ENCODE data around the gene HELB.

The HELB gene

GRCh38 chr12:66345956-66346355 lies 43.7 kb downstream of the HELB start:
- Histone ChIP-seq H3K4me1 (ENCODE audit: control insufficient read depth in 1 of 2, insufficient read depth in 2 of 2, low read length in 2 of 2) (no peaks in the 10 kb centered on the region), H3K27me3 (ENCODE audit: insufficient read depth, low read length) (no peaks in the 10 kb centered on the region), H3K36me3 (ENCODE audit: control insufficient read depth in 1 of 2, insufficient read depth in 2 of 2, low read length in 2 of 2) (peaks cover 2 to 3% of the 10 kb centered on the region in 2 experiments), H3K23ac (ENCODE audit: low read length) (no peak overlapping the region), H3K4me3 (ENCODE audit: low read depth, low read length) (no peak overlapping the region), H3K79me2 (ENCODE audit: control insufficient read depth, insufficient read depth, low read length, poor library complexity) (no peaks in the 10 kb centered on the region), H3K9ac (ENCODE audit: low read length) (no peak overlapping the region), H4K91ac (ENCODE audit: low read depth, low read length) (no peak overlapping the region), H2BK5ac (ENCODE audit: low read depth, low read length, poor library complexity) (no peak overlapping the region), H3K27ac (ENCODE audit: low read depth, low read length) (no peak overlapping the region), H4K8ac (ENCODE audit: low read depth, low read length) (no peak overlapping the region), H2AFZ (ENCODE audit: insufficient read depth, low read length, poor library complexity) (no peak overlapping the region), H3K4ac (ENCODE audit: low read depth, low read length) (no peak overlapping the region), H3K79me1 (ENCODE audit: low read length) (no peaks in the 10 kb centered on the region), H3K18ac (ENCODE audit: low read length) (no peak overlapping the region), H3K9me3 (ENCODE audit: insufficient read depth, low read depth, low read length) (peaks cover 3% of the 10 kb centered on the region), H3K4me2 (ENCODE audit: low read length) (no peak overlapping the region), H2BK12ac (ENCODE audit: low read length) (no peak overlapping the region), H3K14ac (ENCODE audit: low read length) (no peak overlapping the region), H2BK120ac (ENCODE audit: insufficient read depth, low read length, poor library complexity) (no peak overlapping the region), H2AK5ac (ENCODE audit: low read length) (no peak overlapping the region), H4K12ac (ENCODE audit: low read depth, low read length) (no peak overlapping the region)
- no CpG with 5 or more reads among the region's 2 CpGs for whole genome bisulfite sequencing (ENCODE audit: extremely low coverage, insufficient coverage, insufficient read length)
- no peak for DNase-seq

GRCh38 chr12:66351301-66351700 lies 49.0 kb downstream of the HELB start:
- no peak overlapping the region for H3K9ac ChIP-seq (ENCODE audit: low read length)
- no peak overlapping the region for H2AK5ac ChIP-seq (ENCODE audit: low read length)
- no peak overlapping the region for H2BK5ac ChIP-seq (ENCODE audit: low read depth, low read length, poor library complexity)
- no peak overlapping the region for H3K18ac ChIP-seq (ENCODE audit: low read length)
- no peaks in the 10 kb centered on the region for H3K79me2 ChIP-seq (ENCODE audit: control insufficient read depth, insufficient read depth, low read length, poor library complexity)
- no peaks in the 10 kb centered on the region for H3K9me3 ChIP-seq (ENCODE audit: insufficient read depth, low read depth, low read length)
- no peaks in the 10 kb centered on the region for H3K27me3 ChIP-seq (ENCODE audit: insufficient read depth, low read length)
- H4K8ac ChIP-seq (ENCODE audit: low read depth, low read length): no peak overlapping the region
- no peak overlapping the region for H2BK120ac ChIP-seq (ENCODE audit: insufficient read depth, low read length, poor library complexity)
- H3K4me2 ChIP-seq (ENCODE audit: low read length): no peak overlapping the region
- H3K79me1 ChIP-seq (ENCODE audit: low read length): no peaks in the 10 kb centered on the region
- peaks cover 2 to 5% of the 10 kb centered on the region in 2 experiments for H3K36me3 ChIP-seq (ENCODE audit: control insufficient read depth in 1 of 2, insufficient read depth in 2 of 2, low read length in 2 of 2)
- no peaks in the 10 kb centered on the region for H3K4me1 ChIP-seq (ENCODE audit: control insufficient read depth in 1 of 2, insufficient read depth in 2 of 2, low read length in 2 of 2)
- H3K14ac ChIP-seq (ENCODE audit: low read length): no peak overlapping the region
- no peak overlapping the region for H3K27ac ChIP-seq (ENCODE audit: low read depth, low read length)
- no peak overlapping the region for H4K91ac ChIP-seq (ENCODE audit: low read depth, low read length)
- no CpG with 5 or more reads among the region's 2 CpGs for WGBS (ENCODE audit: extremely low coverage, insufficient coverage, insufficient read length)
- H3K4me3 ChIP-seq (ENCODE audit: low read depth, low read length): no peak overlapping the region
- H2AFZ ChIP-seq (ENCODE audit: insufficient read depth, low read length, poor library complexity): no peak overlapping the region
- no peak overlapping the region for H4K12ac ChIP-seq (ENCODE audit: low read depth, low read length)
- no peak for DNase-seq
- no peak overlapping the region for H3K23ac ChIP-seq (ENCODE audit: low read length)
- no peak overlapping the region for H2BK12ac ChIP-seq (ENCODE audit: low read length)
- no peak overlapping the region for H3K4ac ChIP-seq (ENCODE audit: low read depth, low read length)

DNA sequence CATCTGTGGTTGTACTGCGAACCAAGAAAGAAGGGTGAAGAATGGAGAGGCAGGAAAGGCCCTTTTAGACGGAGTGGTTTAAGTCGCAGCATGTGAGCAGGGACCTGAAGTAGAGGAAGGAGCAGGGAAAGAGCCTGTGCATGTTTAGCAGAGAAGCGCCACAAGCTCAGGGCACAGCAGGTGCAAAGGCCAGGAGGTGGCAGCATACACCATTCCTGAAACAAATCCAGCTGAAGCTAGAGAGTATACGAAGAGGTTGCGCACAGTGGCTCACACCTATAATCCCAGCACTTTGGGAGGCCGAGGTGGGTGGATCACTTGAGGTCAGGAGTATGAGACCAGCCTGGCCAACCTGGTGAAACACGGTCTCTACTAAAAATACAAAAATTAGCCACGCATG lies 49.9 kb downstream of the HELB start:
- Histone ChIP-seq H2AFZ (ENCODE audit: insufficient read depth, low read length, poor library complexity) (no peak overlapping the region), H2BK12ac (ENCODE audit: low read length) (no peak overlapping the region), H3K14ac (ENCODE audit: low read length) (no peak overlapping the region), H3K79me1 (ENCODE audit: low read length) (no peaks in the 10 kb centered on the region), H4K91ac (ENCODE audit: low read depth, low read length) (no peak overlapping the region), H2AK5ac (ENCODE audit: low read length) (no peak overlapping the region), H3K23ac (ENCODE audit: low read length) (no peak overlapping the region), H4K8ac (ENCODE audit: low read depth, low read length) (no peak overlapping the region), H3K9me3 (ENCODE audit: insufficient read depth, low read depth, low read length) (no peaks in the 10 kb centered on the region), H2BK5ac (ENCODE audit: low read depth, low read length, poor library complexity) (no peak overlapping the region), H2BK120ac (ENCODE audit: insufficient read depth, low read length, poor library complexity) (no peak overlapping the region), H3K4me2 (ENCODE audit: low read length) (no peak overlapping the region), H3K4me1 (ENCODE audit: control insufficient read depth in 1 of 2, insufficient read depth in 2 of 2, low read length in 2 of 2) (no peaks in the 10 kb centered on the region), H3K79me2 (ENCODE audit: control insufficient read depth, insufficient read depth, low read length, poor library complexity) (no peaks in the 10 kb centered on the region), H3K27ac (ENCODE audit: low read depth, low read length) (no peak overlapping the region), H3K27me3 (ENCODE audit: insufficient read depth, low read length) (no peaks in the 10 kb centered on the region), H3K36me3 (ENCODE audit: control insufficient read depth in 1 of 2, insufficient read depth in 2 of 2, low read length in 2 of 2) (peaks cover 0 to 5% of the 10 kb centered on the region in 2 experiments), H4K12ac (ENCODE audit: low read depth, low read length) (no peak overlapping the region), H3K9ac (ENCODE audit: low read length) (no peak overlapping the region), H3K18ac (ENCODE audit: low read length) (no peak overlapping the region), H3K4ac (ENCODE audit: low read depth, low read length) (no peak overlapping the region), H3K4me3 (ENCODE audit: low read depth, low read length) (no peak overlapping the region)
- no CpG with 5 or more reads among the region's 9 CpGs for WGBS (ENCODE audit: extremely low coverage, insufficient coverage, insufficient read length)
- peak; percentile 49 to 70 for DNase-seq

DNA sequence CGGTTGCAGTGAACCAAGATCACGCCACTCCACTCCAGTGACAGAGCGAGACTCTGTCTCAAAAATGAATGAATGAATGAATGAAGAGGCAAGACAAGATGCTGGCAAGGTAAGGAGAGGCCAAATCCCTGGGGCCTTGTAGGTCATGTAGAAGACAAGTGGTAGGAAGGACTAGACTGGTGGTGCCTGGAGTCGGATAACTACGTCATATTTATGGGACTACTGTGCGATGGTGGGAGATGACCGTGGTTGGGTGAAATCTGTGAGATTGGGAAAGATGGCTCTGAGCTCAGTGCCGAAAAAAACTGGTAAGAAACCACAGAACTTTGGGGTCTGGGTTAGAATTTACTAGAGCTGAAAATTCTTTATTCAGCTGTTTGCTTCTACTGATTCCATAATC lies 50.6 kb downstream of the HELB start:
- H3K4me1 ChIP-seq (ENCODE audit: control insufficient read depth in 1 of 2, insufficient read depth in 2 of 2, low read length in 2 of 2): no peaks in the 10 kb centered on the region
- WGBS (ENCODE audit: extremely low coverage, insufficient coverage, insufficient read length): no CpG with 5 or more reads among the region's 8 CpGs
- no peak overlapping the region for H3K18ac ChIP-seq (ENCODE audit: low read length)
- no peak overlapping the region for H2BK12ac ChIP-seq (ENCODE audit: low read length)
- H2BK5ac ChIP-seq (ENCODE audit: low read depth, low read length, poor library complexity): no peak overlapping the region
- H3K79me2 ChIP-seq (ENCODE audit: control insufficient read depth, insufficient read depth, low read length, poor library complexity): no peaks in the 10 kb centered on the region
- no peak overlapping the region for H4K8ac ChIP-seq (ENCODE audit: low read depth, low read length)
- H3K4me2 ChIP-seq (ENCODE audit: low read length): no peak overlapping the region
- H4K91ac ChIP-seq (ENCODE audit: low read depth, low read length): no peak overlapping the region
- no peak overlapping the region for H3K14ac ChIP-seq (ENCODE audit: low read length)
- H3K27ac ChIP-seq (ENCODE audit: low read depth, low read length): no peak overlapping the region
- no peaks in the 10 kb centered on the region for H3K27me3 ChIP-seq (ENCODE audit: insufficient read depth, low read length)
- H2AK5ac ChIP-seq (ENCODE audit: low read length): no peak overlapping the region
- no peak overlapping the region for H3K4ac ChIP-seq (ENCODE audit: low read depth, low read length)
- no peak overlapping the region for H4K12ac ChIP-seq (ENCODE audit: low read depth, low read length)
- H3K9me3 ChIP-seq (ENCODE audit: insufficient read depth, low read depth, low read length): no peaks in the 10 kb centered on the region
- no peak for DNase-seq
- H3K23ac ChIP-seq (ENCODE audit: low read length): no peak overlapping the region
- no peak overlapping the region for H2AFZ ChIP-seq (ENCODE audit: insufficient read depth, low read length, poor library complexity)
- H3K36me3 ChIP-seq (ENCODE audit: control insufficient read depth in 1 of 2, insufficient read depth in 2 of 2, low read length in 2 of 2): peaks cover 0 to 5% of the 10 kb centered on the region in 2 experiments
- H3K9ac ChIP-seq (ENCODE audit: low read length): no peak overlapping the region
- no peak overlapping the region for H3K4me3 ChIP-seq (ENCODE audit: low read depth, low read length)
- H3K79me1 ChIP-seq (ENCODE audit: low read length): no peaks in the 10 kb centered on the region
- no peak overlapping the region for H2BK120ac ChIP-seq (ENCODE audit: insufficient read depth, low read length, poor library complexity)

Data from trophoblast cell (in vitro differentiated cells and primary cell).